Transverse colon (tissue), 3 donors: Measurements from ENCODE around the gene ETS2.

Experiments used
- EP300 ChIP-seq: sonication (generic); formaldehyde crosslinking; IDR thresholded peaks from one replicate; pipeline ENCODE4 v1.6.1; 2017; ENCODE audit warnings: antibody characterized with exemption, low read depth
- TF ChIP-seq, protein P1 (sequence below), 5 experiments: fragments of 200-600 bp in 3 of 5; fragments of 450-650 bp in 2 of 5; sonication (generic) in 3 of 5; IDR thresholded peaks; 1 replicate in 2 of 5; 2 replicates in 3 of 5; pipeline ENCODE4 v1.5.1; 2016 to 2017; ENCODE audit warnings: antibody characterized with exemption in 5 of 5, inconsistent platforms in 3 of 5, mild to moderate bottlenecking in 2 of 5, moderate library complexity in 1 of 5

DNA sequence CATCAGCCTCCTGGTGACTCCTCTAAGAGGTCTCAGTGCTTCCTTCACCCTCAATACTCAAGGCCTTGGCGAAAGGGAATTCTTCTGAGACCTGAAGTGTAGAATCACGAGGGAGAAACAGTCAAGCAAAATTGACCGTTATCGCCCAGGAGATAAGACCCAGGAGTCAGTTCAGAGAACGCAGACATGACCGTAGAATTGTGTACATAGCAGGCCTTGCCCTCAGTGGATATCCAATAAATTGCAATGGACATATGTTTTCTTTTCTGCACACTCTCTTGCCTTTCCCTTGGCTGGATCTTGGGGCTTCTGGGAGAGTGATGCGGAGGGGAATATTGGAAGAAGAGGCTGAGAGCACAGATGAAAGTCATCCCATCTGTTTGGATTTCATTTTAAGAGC lies 15.7 kb upstream of the ETS2 start:
- TF ChIP-seq, protein P1, sequence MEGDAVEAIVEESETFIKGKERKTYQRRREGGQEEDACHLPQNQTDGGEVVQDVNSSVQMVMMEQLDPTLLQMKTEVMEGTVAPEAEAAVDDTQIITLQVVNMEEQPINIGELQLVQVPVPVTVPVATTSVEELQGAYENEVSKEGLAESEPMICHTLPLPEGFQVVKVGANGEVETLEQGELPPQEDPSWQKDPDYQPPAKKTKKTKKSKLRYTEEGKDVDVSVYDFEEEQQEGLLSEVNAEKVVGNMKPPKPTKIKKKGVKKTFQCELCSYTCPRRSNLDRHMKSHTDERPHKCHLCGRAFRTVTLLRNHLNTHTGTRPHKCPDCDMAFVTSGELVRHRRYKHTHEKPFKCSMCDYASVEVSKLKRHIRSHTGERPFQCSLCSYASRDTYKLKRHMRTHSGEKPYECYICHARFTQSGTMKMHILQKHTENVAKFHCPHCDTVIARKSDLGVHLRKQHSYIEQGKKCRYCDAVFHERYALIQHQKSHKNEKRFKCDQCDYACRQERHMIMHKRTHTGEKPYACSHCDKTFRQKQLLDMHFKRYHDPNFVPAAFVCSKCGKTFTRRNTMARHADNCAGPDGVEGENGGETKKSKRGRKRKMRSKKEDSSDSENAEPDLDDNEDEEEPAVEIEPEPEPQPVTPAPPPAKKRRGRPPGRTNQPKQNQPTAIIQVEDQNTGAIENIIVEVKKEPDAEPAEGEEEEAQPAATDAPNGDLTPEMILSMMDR (IDR thresholded peaks at IDR 0.05): no peak
- no peak for TF ChIP-seq EP300
